Activated CD4-positive, CD25-positive, alpha-beta regulatory T cell treated with anti-CD3 and anti-CD28 coated beads, Interleukin-2, amount 50 U/mL, for 24 hours (primary cell): ENCODE data around the gene ME2.
"Not testable (repeated sequence)": the region's sequence is repeated elsewhere in the genome, so short reads cannot be mapped to it uniquely, and the experiment has no call there.

Experiments
- ATAC-seq, 2 donors: fragments of 150-1000 bp; cut with Tn5 transposase; one replicate each; pipeline ENCODE4 v1.10.0; 2021; ENCODE audit warnings: mild to moderate bottlenecking in 1 of 2, moderate library complexity in 1 of 2

The ME2 gene

GRCh38 chr18:50926521-50926920 is 47.6 kb downstream of the ME2 start:
- no peak for ATAC-seq

GRCh38 chr18:50928551-50928950 is 49.6 kb downstream of the ME2 start:
- ATAC-seq: no peak

- no peak for ATAC-seq
These were observed 54.8 kb downstream of the ME2 start for GRCh38 chr18:50933684-50934083.

- no peak for ATAC-seq
These were observed 55.8 kb downstream of the ME2 start for GRCh38 chr18:50934545-50935211.

- ATAC-seq: no peak
These were observed 56.7 kb downstream of the ME2 start for GRCh38 chr18:50935493-50936191.

- no peak for ATAC-seq
These were observed 58.3 kb downstream of the ME2 start for GRCh38 chr18:50937183-50937582.

GRCh38 chr18:50938912-50939311 is 60.0 kb downstream of the ME2 start:
- no peak for ATAC-seq

GRCh38 chr18:50944245-50944932 is 65.5 kb downstream of the ME2 start:
- peak in 1 of 2 donors; percentile 13 for ATAC-seq

- not testable (repeated sequence) for ATAC-seq
These were observed 67.0 kb downstream of the ME2 start for GRCh38 chr18:50945918-50946317.

GRCh38 chr18:50947899-50948298 is 69.0 kb downstream of the ME2 start:
- ATAC-seq: peak in 1 of 2 donors; percentile 43

- no peak for ATAC-seq
These were observed 70.3 kb downstream of the ME2 start for GRCh38 chr18:50949185-50949584.

GRCh38 chr18:50950626-50951025 is 71.7 kb downstream of the ME2 start:
- no peak for ATAC-seq

- ATAC-seq: no peak
These were observed 74.9 kb downstream of the ME2 start for GRCh38 chr18:50953822-50954221.

- ATAC-seq: no peak
These were observed 76.3 kb downstream of the ME2 start for GRCh38 chr18:50955253-50955652.

- no peak for ATAC-seq
These were observed 77.2 kb downstream of the ME2 start for GRCh38 chr18:50956116-50956515.

GRCh38 chr18:50961974-50962373 is 83.1 kb downstream of the ME2 start:
- no peak for ATAC-seq

GRCh38 chr18:50967714-50968661 is 89.1 kb downstream of the ME2 start, which contains the start of gene ELAC1:
ELAC1 (plus strand) TSS chr18:50968040; CDS start chr18:50974405, 6,365 bp downstream.
- peak; percentile 91 to 93 for ATAC-seq

- ATAC-seq: no peak
These were observed 90.5 kb downstream of the ME2 start for GRCh38 chr18:50969448-50969847.

GRCh38 chr18:50970006-50970405 is 91.1 kb downstream of the ME2 start:
- ATAC-seq: no peak

GRCh38 chr18:50972404-50972803 is 93.5 kb downstream of the ME2 start:
- not testable (repeated sequence) for ATAC-seq

GRCh38 chr18:50973367-50974126 is 94.6 kb downstream of the ME2 start:
- peak; percentile 96 for ATAC-seq
